Common myeloid progenitor, CD34-positive (primary cell): ENCODE data around the gene FERMT2.

ENCODE experiments used
- CTCF ChIA-PET: fragments of 350-600 bp; sonication (Branson Sonifier 250); formaldehyde crosslinking; loops from one replicate; lab custom pipeline; 2021; ENCODE audit warnings: antibody characterized with exemption; lab: Charles Lee
- POLR2A ChIA-PET: fragments of 350-600 bp; sonication (Branson Sonifier 250); formaldehyde crosslinking; loops from one replicate; lab custom pipeline; 2021; ENCODE audit warnings: antibody characterized with exemption; lab: Charles Lee
- DNase-seq, 3 donors: peaks; one replicate each; pipeline versions ENCODE4 v3.0.0 to v3.0.0-alpha.2; 2013
- H3K27ac ChIP-seq, 2 experiments: 1 replicate in 1 of 2; 2 replicates in 1 of 2; pipeline ENCODE4 v1.7.0; 2013; ENCODE audit warnings: inconsistent platforms in 2 of 2, low read length in 2 of 2, mild to moderate bottlenecking in 2 of 2, low read depth in 1 of 2, moderate library complexity in 1 of 2; ENCODE audit not compliant: severe bottlenecking in 2 of 2, insufficient read depth in 1 of 2, poor library complexity in 1 of 2
- H3K27me3 ChIP-seq, 5 experiments: replicated peaks in 2 of 5; 1 replicate in 3 of 5; 2 replicates in 2 of 5; pipeline versions ENCODE4 v1.6.1 to v1.7.0; 2013; ENCODE audit warnings: low read length in 4 of 5, mild to moderate bottlenecking in 2 of 5, moderate library complexity in 2 of 5, inconsistent platforms in 1 of 5; ENCODE audit not compliant: insufficient read depth in 5 of 5, control insufficient read depth in 4 of 5
- H3K36me3 ChIP-seq, 4 experiments: 1 replicate in 2 of 4; 2 replicates in 2 of 4; pipeline versions ENCODE4 v1.6.1 to v1.7.0; 2013; ENCODE audit warnings: low read length in 3 of 4, control low read depth in 1 of 4, mild to moderate bottlenecking in 1 of 4; ENCODE audit not compliant: control insufficient read depth in 4 of 4, insufficient read depth in 4 of 4
- H3K4me1 ChIP-seq, 4 experiments: 1 replicate in 3 of 4; 2 replicates in 1 of 4; pipeline versions ENCODE4 v1.6.1 to v1.7.1; 2013; ENCODE audit warnings: low read length in 3 of 4, mild to moderate bottlenecking in 3 of 4, control low read depth in 1 of 4, inconsistent platforms in 1 of 4, moderate library complexity in 1 of 4; ENCODE audit not compliant: control insufficient read depth in 4 of 4, insufficient read depth in 4 of 4; ENCODE audit errors: control extremely low read depth in 1 of 4
- H3K4me3 ChIP-seq, 7 experiments: 1 replicate in 4 of 7; 2 replicates in 3 of 7; pipeline versions ENCODE4 v1.5.1 to v1.7.0; 2013; ENCODE audit warnings: mild to moderate bottlenecking in 7 of 7, low read length in 6 of 7, moderate library complexity in 6 of 7, inconsistent platforms in 2 of 7, low read depth in 2 of 7, control low read depth in 1 of 7; ENCODE audit not compliant: insufficient read depth in 4 of 7, control insufficient read depth in 1 of 7; ENCODE audit errors: extremely low read depth in 1 of 7
- H3K9me3 ChIP-seq, 5 experiments: 1 replicate in 4 of 5; 2 replicates in 1 of 5; pipeline versions ENCODE4 v1.6.1 to v1.7.1; 2013; ENCODE audit warnings: low read length in 4 of 5, mild to moderate bottlenecking in 2 of 5, inconsistent platforms in 1 of 5, low read depth in 1 of 5, moderate library complexity in 1 of 5; ENCODE audit not compliant: control insufficient read depth in 4 of 5, insufficient read depth in 2 of 5; ENCODE audit errors: control extremely low read depth in 1 of 5
- WGBS: methylation state at CpG from one replicate; pipeline ENCODE4 v1.1.5; 2013; ENCODE audit not compliant: insufficient coverage; 5-methylcytosine and 5-hydroxymethylcytosine counted together

FERMT2 gene

GRCh38 chr14:52987514-52987913 is 36.7 kb upstream of the FERMT2 start:
- peak; percentile 14 to 41 (median 21) for DNase-seq
- POLR2A ChIA-PET = no interaction called here
- H3K27ac ChIP-seq = no peak overlapping the region
- H3K4me1 ChIP-seq = no peaks in the 10 kb centered on the region
- no peaks in the 10 kb centered on the region for H3K27me3 ChIP-seq
- H3K4me3 ChIP-seq = no peak overlapping the region
- 57% methylated on average over 3 of the region's 3 CpGs for WGBS
- no peaks in the 10 kb centered on the region for H3K36me3 ChIP-seq
- CTCF ChIA-PET = no interaction called here
- no peaks in the 10 kb centered on the region for H3K9me3 ChIP-seq

GRCh38 chr14:52987042-52987441 is 36.2 kb upstream of the FERMT2 start:
- no peak overlapping the region for H3K27ac ChIP-seq
- 100% methylated on average over 2 of the region's 2 CpGs for WGBS
- DNase-seq = no peak
- no peaks in the 10 kb centered on the region for H3K9me3 ChIP-seq
- POLR2A ChIA-PET = no interaction called here
- CTCF ChIA-PET = no interaction called here
- H3K27me3 ChIP-seq = no peaks in the 10 kb centered on the region
- H3K36me3 ChIP-seq = no peaks in the 10 kb centered on the region
- no peaks in the 10 kb centered on the region for H3K4me1 ChIP-seq
- H3K4me3 ChIP-seq = no peak overlapping the region

- H3K4me1 ChIP-seq = no peaks in the 10 kb centered on the region
Observed at GRCh38 chr14:52977798-52978197, 26.9 kb upstream of the FERMT2 start.

GRCh38 chr14:52974406-52974805 is 23.6 kb upstream of the FERMT2 start:
- Histone ChIP-seq H3K36me3 (no peaks in the 10 kb centered on the region), H3K27ac (no peak overlapping the region), H3K4me3 (no peak overlapping the region), H3K27me3 (no peaks in the 10 kb centered on the region), H3K4me1 (no peaks in the 10 kb centered on the region), H3K9me3 (peaks cover 0 to 6% (median 2%) of the 10 kb centered on the region in 5 experiments)
- ChIA-PET CTCF (no interaction called here), POLR2A (no interaction called here)
- no peak for DNase-seq

More at GRCh38 chr14:52977798-52978197, 26.9 kb upstream of the FERMT2 start:
- ChIA-PET CTCF (no interaction called here), POLR2A (no interaction called here)
- no peak for DNase-seq
- H3K9me3 ChIP-seq = peaks cover 0 to 5% (median 0%) of the 10 kb centered on the region in 5 experiments
- H3K4me3 ChIP-seq = no peak overlapping the region
- no peak overlapping the region for H3K27ac ChIP-seq
- no peaks in the 10 kb centered on the region for H3K27me3 ChIP-seq
- no CpG with 5 or more reads among the region's 3 CpGs for whole genome bisulfite sequencing
- H3K36me3 ChIP-seq = no peaks in the 10 kb centered on the region

- WGBS = 90% methylated on average over 3 of the region's 4 CpGs
- POLR2A ChIA-PET = no interaction called here
- no peak overlapping the region for H3K27ac ChIP-seq
- H3K27me3 ChIP-seq = no peaks in the 10 kb centered on the region
- no peaks in the 10 kb centered on the region for H3K36me3 ChIP-seq
- H3K9me3 ChIP-seq = no peaks in the 10 kb centered on the region
- peak; percentile 52 to 77 (median 69) for DNase-seq
- no peak overlapping the region for H3K4me3 ChIP-seq
- CTCF ChIA-PET = interaction anchor here (0.9 to 4.5 kb wide), 10 partner anchors 9 to 346 kb away, joined by 3 to 32 read pairs (median 4); partner anchors contain the start of gene FERMT2
- H3K4me1 ChIP-seq = no peaks in the 10 kb centered on the region
Observed at GRCh38 chr14:52961060-52961639, 10.3 kb upstream of the FERMT2 start.

- WGBS = 96% methylated on average over 3 of the region's 3 CpGs
Observed at GRCh38 chr14:52960627-52961026, 9.8 kb upstream of the FERMT2 start.

GRCh38 chr14:52954346-52955214 is 3.7 kb upstream of the FERMT2 start:
- peaks cover 18 to 50% (median 24%) of the 10 kb centered on the region in 5 experiments for H3K27me3 ChIP-seq
- WGBS = 98% methylated on average over 3 of the region's 6 CpGs
- no peak overlapping the region for H3K27ac ChIP-seq
- no peaks in the 10 kb centered on the region for H3K36me3 ChIP-seq
- H3K4me3 ChIP-seq = no peak overlapping the region
- no peaks in the 10 kb centered on the region for H3K9me3 ChIP-seq
- H3K4me1 ChIP-seq = peaks cover 0 to 21% (median 19%) of the 10 kb centered on the region in 4 experiments
- CTCF ChIA-PET = interaction anchor here (0.6 to 0.9 kb wide), 2 partner anchors 10 to 108 kb away, joined by 3 to 4 read pairs; no protein-coding TSS in a partner anchor
- POLR2A ChIA-PET = interaction anchor here (0.6 kb wide), 1 partner anchor 108 kb away, joined by 4 read pairs; no protein-coding TSS in a partner anchor
- DNase-seq = no peak

More at GRCh38 chr14:52960627-52961026, 9.8 kb upstream of the FERMT2 start:
- Histone ChIP-seq H3K27ac (no peak overlapping the region), H3K36me3 (no peaks in the 10 kb centered on the region), H3K4me3 (no peak overlapping the region), H3K27me3 (no peaks in the 10 kb centered on the region), H3K9me3 (no peaks in the 10 kb centered on the region), H3K4me1 (no peaks in the 10 kb centered on the region)
- DNase-seq = no peak
- POLR2A ChIA-PET = no interaction called here
- CTCF ChIA-PET = interaction anchor here (0.9 to 4.5 kb wide), 10 partner anchors 9 to 346 kb away, joined by 3 to 32 read pairs (median 4); partner anchors contain the start of gene FERMT2
